HCT116 (cell line): ENCODE results near the gene POLN. TPM values are rescaled to one million over a fixed set of nuclear protein-coding genes. Genes with fewer than 3 reads are reported as not detected.
A peak's percentile ranks its signal among the peaks of the same experiment; 100 is the strongest.

Source experiments
- ATAC-seq: fragments of 200-7000 bp; cut with Tn5 transposase; 2 replicates; pipeline ENCODE4 v1.9.1; 2020; ENCODE audit warnings: mild to moderate bottlenecking, moderate library complexity
- BruUV-seq: library from RNA; stranded (reverse); fragments of 400-500 nt; replicated peaks from 2 replicates; lab custom pipeline; 2021; lab: Mats Ljungman, UMichigan
- CTCF ChIA-PET: fragments of 300-600 bp; sonication (Branson Sonifier 250); formaldehyde crosslinking; loops from one replicate; lab custom pipeline; 2021; ENCODE audit warnings: antibody characterized with exemption; lab: Charles Lee
- POLR2A ChIA-PET: fragments of 300-600, 350-600 bp; sonication (Branson Sonifier 250); formaldehyde crosslinking; loops from one replicate; lab custom pipeline; 2021; ENCODE audit warnings: antibody characterized with exemption; lab: Charles Lee
- RAD21 ChIA-PET, 2 experiments: fragments of 300-600 bp; sonication (Branson Sonifier 250); formaldehyde crosslinking; loops; one replicate each; lab custom pipeline; 2023; ENCODE audit warnings: low total read pairs in 2 of 2; ENCODE audit not compliant: uncharacterized antibody in 2 of 2, unreplicated experiment in 2 of 2, low non-redundant PET in 1 of 2; lab: Charles Lee
- DNase-seq: peaks from one replicate; pipeline ENCODE4 v3.0.0-alpha.2; 2010; ENCODE audit warnings: low read depth, low spot score
- H2AFZ ChIP-seq: fragments of 200-600 bp; shearing (Covaris generic), sonication (generic); 2 replicates; pipeline ENCODE4 v1.6.1; 2017; ENCODE audit warnings: low read depth, mixed run types, mixed read lengths, antibody characterized with exemption, low read length; ENCODE audit not compliant: poor library complexity, severe bottlenecking
- H3K27ac ChIP-seq: 2 replicates; pipeline ENCODE4 v1.5.1; 2012; ENCODE audit warnings: low read depth, low read length
- H3K27me3 ChIP-seq: fragments of 200-600 bp; sonication (generic); 2 replicates; pipeline ENCODE4 v1.6.1; 2016; ENCODE audit warnings: mixed run types, low read length, mixed read lengths; ENCODE audit not compliant: insufficient read depth
- H3K36me3 ChIP-seq, 2 experiments: fragments of 200-500 bp in 1 of 2; fragments of 200-600 bp in 1 of 2; sonication (Bioruptor generic) in 1 of 2; sonication (generic) in 1 of 2; 2 replicates each; pipeline versions ENCODE4 v1.5.1 to v1.6.1; 2014 to 2016; ENCODE audit warnings: low read length in 2 of 2, inconsistent platforms in 1 of 2, mixed read lengths in 1 of 2, mixed run types in 1 of 2; ENCODE audit not compliant: insufficient read depth in 2 of 2, control insufficient read depth in 1 of 2
- H3K4me1 ChIP-seq, 2 experiments: fragments of 200-600 bp in 1 of 2; sonication (generic) in 1 of 2; 2 replicates each; pipeline versions ENCODE4 v1.5.1 to v1.6.1; 2012 to 2017; ENCODE audit warnings: low read length in 2 of 2, inconsistent platforms in 1 of 2, mild to moderate bottlenecking in 1 of 2, mixed read lengths in 1 of 2, mixed run types in 1 of 2, moderate library complexity in 1 of 2; ENCODE audit not compliant: insufficient read depth in 2 of 2, control insufficient read depth in 1 of 2
- H3K4me2 ChIP-seq: fragments of 200-600 bp; sonication (generic); 2 replicates; pipeline ENCODE4 v1.6.1; 2017; ENCODE audit warnings: mixed run types, low read length, mixed read lengths
- H3K4me3 ChIP-seq, 2 experiments: fragments of 200-600 bp in 1 of 2; sonication (generic) in 1 of 2; replicated peaks in 1 of 2; 2 replicates each; pipeline ENCODE4 v1.5.1; 2011 to 2016; ENCODE audit warnings: low read length in 2 of 2, control low read depth in 1 of 2, low read depth in 1 of 2, mild to moderate bottlenecking in 1 of 2, mixed read lengths in 1 of 2, mixed run types in 1 of 2
- H3K79me2 ChIP-seq: fragments of 200-600 bp; sonication (generic); 2 replicates; pipeline ENCODE4 v1.6.1; 2017; ENCODE audit warnings: mild to moderate bottlenecking, mixed run types, low read length, moderate library complexity, mixed read lengths; ENCODE audit not compliant: insufficient read depth
- H3K9ac ChIP-seq: fragments of 200-600 bp; sonication (generic); 2 replicates; pipeline ENCODE4 v1.6.1; 2016; ENCODE audit warnings: low read length, mixed read lengths
- H3K9me2 ChIP-seq: fragments of 200-600 bp; sonication (generic), shearing (Covaris generic); 2 replicates; pipeline ENCODE4 v1.6.1; 2017; ENCODE audit warnings: mixed run types, mild to moderate bottlenecking, moderate library complexity; ENCODE audit not compliant: insufficient read depth
- H3K9me3 ChIP-seq, 2 experiments: fragments of 200-500 bp in 1 of 2; fragments of 200-600 bp in 1 of 2; sonication (Bioruptor generic) in 1 of 2; sonication (generic) in 1 of 2; 2 replicates each; pipeline ENCODE4 v1.6.1; 2014 to 2017; ENCODE audit warnings: low read length in 2 of 2, mixed read lengths in 2 of 2, inconsistent platforms in 1 of 2, low read depth in 1 of 2, mild to moderate bottlenecking in 1 of 2, mixed run types in 1 of 2, moderate library complexity in 1 of 2; ENCODE audit not compliant: control insufficient read depth in 1 of 2, insufficient read depth in 1 of 2
- H4K20me1 ChIP-seq: fragments of 200-600 bp; sonication (generic), shearing (Covaris generic); 2 replicates; pipeline ENCODE4 v1.6.1; 2017; ENCODE audit warnings: mixed run types, mild to moderate bottlenecking, moderate library complexity; ENCODE audit not compliant: insufficient read depth
- CEBPB ChIP-seq: IDR thresholded peaks from 2 replicates; pipeline ENCODE4 v1.6.1; 2012; ENCODE audit warnings: low read depth
- EGR1 ChIP-seq: IDR thresholded peaks from 2 replicates; pipeline ENCODE4 v1.6.1; 2012; ENCODE audit warnings: low read depth
- EZH2phosphoT487 ChIP-seq: fragments of 200-600 bp; IDR thresholded peaks from 2 replicates; pipeline ENCODE4 v1.6.1; 2018; ENCODE audit warnings: antibody characterized with exemption, borderline replicate concordance
- FOSL1 ChIP-seq: IDR thresholded peaks from 2 replicates; pipeline ENCODE4 v1.6.1; 2012; ENCODE audit warnings: low read depth
- JUND ChIP-seq: IDR thresholded peaks from 2 replicates; pipeline ENCODE4 v1.6.1; 2012
- POLR2A ChIP-seq: IDR thresholded peaks from 2 replicates; pipeline ENCODE4 v1.7.0; 2011; ENCODE audit warnings: borderline replicate concordance; ENCODE audit not compliant: insufficient read depth, insufficient read length; ENCODE audit errors: extremely low read depth
- POLR2AphosphoS5 ChIP-seq: IDR thresholded peaks from 2 replicates; pipeline ENCODE4 v1.6.1; 2011; ENCODE audit warnings: mild to moderate bottlenecking, low read depth, low read length, moderate library complexity
- RAD21 ChIP-seq: IDR thresholded peaks from 2 replicates; pipeline ENCODE4 v1.6.1; 2012; ENCODE audit warnings: low read depth, mild to moderate bottlenecking
- REST ChIP-seq: IDR thresholded peaks from 2 replicates; pipeline ENCODE4 v1.6.1; 2012; ENCODE audit warnings: low read depth
- SIN3A ChIP-seq: IDR thresholded peaks from 2 replicates; pipeline ENCODE4 v1.6.1; 2012; ENCODE audit warnings: low read depth
- SP1 ChIP-seq: IDR thresholded peaks from 2 replicates; pipeline ENCODE4 v1.6.1; 2012; ENCODE audit warnings: low read depth
- SRF ChIP-seq: IDR thresholded peaks from 2 replicates; pipeline ENCODE4 v1.6.1; 2012; ENCODE audit warnings: low read depth
- intact Hi-C: fragments of 100-400 bp; cut with micrococcal nuclease; formaldehyde crosslinking; loops from 2 replicates; pipeline ENCODE4 v1.10.0; 2022
- total RNA-seq: library from RNA; stranded (reverse); gene quantifications from one replicate; pipeline ENCODE4 v1.2.1, GENCODE V29; 2021; ENCODE audit not compliant: unreplicated experiment
- TF ChIP-seq, protein P1 (sequence below): IDR thresholded peaks from 2 replicates; pipeline ENCODE4 v1.6.1; 2012
- TF ChIP-seq, protein P2 (sequence below): IDR thresholded peaks from 2 replicates; pipeline ENCODE4 v1.6.1; 2011; ENCODE audit warnings: mild to moderate bottlenecking, low read length, moderate library complexity; ENCODE audit not compliant: insufficient replicate concordance; ENCODE audit errors: extremely low read depth
- TF ChIP-seq, protein P3 (sequence below), 3 experiments: fragments of 200-600 bp in 1 of 3; sonication (generic) in 1 of 3; IDR thresholded peaks in 2 of 3; conservative IDR thresholded peaks in 1 of 3; 2 replicates each; pipeline ENCODE4 v1.5.1; 2012 to 2017; ENCODE audit warnings: low read depth in 2 of 3, low read length in 2 of 3, antibody characterized with exemption in 1 of 3, borderline replicate concordance in 1 of 3, control low read depth in 1 of 3, mild to moderate bottlenecking in 1 of 3, mixed read lengths in 1 of 3, mixed run types in 1 of 3, moderate library complexity in 1 of 3; ENCODE audit not compliant: insufficient read depth in 1 of 3

Gene POLN
- total RNA-seq, 1 experiment from 2014 or later: 3.1 TPM

GRCh38 chr4:2177443-2178093 lies 64.4 kb downstream of the POLN start:
- ChIA-PET CTCF (no interaction called here), POLR2A (no interaction called here)
- no peak overlapping the region for H3K9ac ChIP-seq
- no peaks in the 10 kb centered on the region for H3K4me1 ChIP-seq
- H3K9me3 ChIP-seq: no peaks in the 10 kb centered on the region
- H3K27ac ChIP-seq: no peak overlapping the region
- H3K9me2 ChIP-seq: no peaks in the 10 kb centered on the region
- H2AFZ ChIP-seq: no peak overlapping the region
- H3K27me3 ChIP-seq: no peaks in the 10 kb centered on the region
- no peak for DNase-seq
- ATAC-seq: peak; percentile 53; the same call in 1 of the 2 replicates
- H3K4me3 ChIP-seq: no peak overlapping the region
- H3K79me2 ChIP-seq: no peaks in the 10 kb centered on the region
- no peak overlapping the region for H3K4me2 ChIP-seq
- H3K36me3 ChIP-seq: no peaks in the 10 kb centered on the region
- TF ChIP-seq, protein P1, sequence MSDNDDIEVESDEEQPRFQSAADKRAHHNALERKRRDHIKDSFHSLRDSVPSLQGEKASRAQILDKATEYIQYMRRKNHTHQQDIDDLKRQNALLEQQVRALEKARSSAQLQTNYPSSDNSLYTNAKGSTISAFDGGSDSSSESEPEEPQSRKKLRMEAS: no peak
- TF ChIP-seq, protein P2, sequence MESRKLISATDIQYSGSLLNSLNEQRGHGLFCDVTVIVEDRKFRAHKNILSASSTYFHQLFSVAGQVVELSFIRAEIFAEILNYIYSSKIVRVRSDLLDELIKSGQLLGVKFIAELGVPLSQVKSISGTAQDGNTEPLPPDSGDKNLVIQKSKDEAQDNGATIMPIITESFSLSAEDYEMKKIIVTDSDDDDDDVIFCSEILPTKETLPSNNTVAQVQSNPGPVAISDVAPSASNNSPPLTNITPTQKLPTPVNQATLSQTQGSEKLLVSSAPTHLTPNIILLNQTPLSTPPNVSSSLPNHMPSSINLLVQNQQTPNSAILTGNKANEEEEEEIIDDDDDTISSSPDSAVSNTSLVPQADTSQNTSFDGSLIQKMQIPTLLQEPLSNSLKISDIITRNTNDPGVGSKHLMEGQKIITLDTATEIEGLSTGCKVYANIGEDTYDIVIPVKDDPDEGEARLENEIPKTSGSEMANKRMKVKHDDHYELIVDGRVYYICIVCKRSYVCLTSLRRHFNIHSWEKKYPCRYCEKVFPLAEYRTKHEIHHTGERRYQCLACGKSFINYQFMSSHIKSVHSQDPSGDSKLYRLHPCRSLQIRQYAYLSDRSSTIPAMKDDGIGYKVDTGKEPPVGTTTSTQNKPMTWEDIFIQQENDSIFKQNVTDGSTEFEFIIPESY: no peak
- TF ChIP-seq, protein P3, sequence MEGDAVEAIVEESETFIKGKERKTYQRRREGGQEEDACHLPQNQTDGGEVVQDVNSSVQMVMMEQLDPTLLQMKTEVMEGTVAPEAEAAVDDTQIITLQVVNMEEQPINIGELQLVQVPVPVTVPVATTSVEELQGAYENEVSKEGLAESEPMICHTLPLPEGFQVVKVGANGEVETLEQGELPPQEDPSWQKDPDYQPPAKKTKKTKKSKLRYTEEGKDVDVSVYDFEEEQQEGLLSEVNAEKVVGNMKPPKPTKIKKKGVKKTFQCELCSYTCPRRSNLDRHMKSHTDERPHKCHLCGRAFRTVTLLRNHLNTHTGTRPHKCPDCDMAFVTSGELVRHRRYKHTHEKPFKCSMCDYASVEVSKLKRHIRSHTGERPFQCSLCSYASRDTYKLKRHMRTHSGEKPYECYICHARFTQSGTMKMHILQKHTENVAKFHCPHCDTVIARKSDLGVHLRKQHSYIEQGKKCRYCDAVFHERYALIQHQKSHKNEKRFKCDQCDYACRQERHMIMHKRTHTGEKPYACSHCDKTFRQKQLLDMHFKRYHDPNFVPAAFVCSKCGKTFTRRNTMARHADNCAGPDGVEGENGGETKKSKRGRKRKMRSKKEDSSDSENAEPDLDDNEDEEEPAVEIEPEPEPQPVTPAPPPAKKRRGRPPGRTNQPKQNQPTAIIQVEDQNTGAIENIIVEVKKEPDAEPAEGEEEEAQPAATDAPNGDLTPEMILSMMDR (IDR thresholded peaks at IDR 0.05 in 2 of 3, conservative IDR thresholded peaks at IDR 0.05 in 1 of 3; ENCODE audit: borderline replicate concordance in 1 of 3, insufficient read depth in 1 of 3, low read depth in 2 of 3, low read length in 2 of 3): peak in 1 of 3 experiments; percentile 6; a peak in 1 of 6 replicates
- TF ChIP-seq EZH2phosphoT487: no peak
- no peak for TF ChIP-seq EGR1
- no peak for TF ChIP-seq POLR2AphosphoS5
- TF ChIP-seq SRF: no peak
- TF ChIP-seq POLR2A: no peak
- no peak for TF ChIP-seq SIN3A
- TF ChIP-seq JUND: no peak
- peak; percentile 18; the same call in 1 of the 2 replicates for TF ChIP-seq REST
- no peak for TF ChIP-seq SP1
- TF ChIP-seq CEBPB: no peak
- peak; percentile 41 for TF ChIP-seq RAD21
- no peak for TF ChIP-seq FOSL1
- TF ChIP-seq, all 23 proteins: peak for 3
- RAD21 ChIA-PET: no interaction called here
- H4K20me1 ChIP-seq: no peaks in the 10 kb centered on the region
- intact Hi-C loops: no loop called here
- no TSS peak for BruUV-seq
